ENCODE measurements around the gene DCAF8. TPM values are rescaled to one million over a fixed set of nuclear protein-coding genes. Genes with fewer than 3 reads are reported as not detected.

The DCAF8 gene
- total RNA-seq, 1 donor from 2014 or later = 287 TPM

DNA sequence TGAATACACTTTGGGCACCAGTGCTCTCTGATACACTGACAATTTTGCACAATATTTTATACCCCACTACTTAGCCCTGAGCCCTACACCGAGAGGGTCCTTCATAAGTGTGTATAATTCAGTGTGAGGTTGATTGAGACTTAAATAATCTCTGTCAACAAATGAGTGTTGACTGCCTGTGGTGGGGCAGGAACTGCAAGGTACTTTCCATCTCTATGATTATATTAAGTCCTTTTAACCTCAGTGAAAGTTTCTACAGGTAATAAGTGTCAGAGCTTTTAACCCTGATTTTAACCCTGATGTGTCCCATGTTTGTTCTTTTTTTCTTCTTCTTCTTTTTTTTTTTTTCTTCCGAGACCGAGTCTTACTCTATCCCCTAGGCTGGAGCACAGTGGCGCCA is 66.2 kb downstream of the DCAF8 start:
- H3K9me3 Mint-ChIP-seq = no peaks in the 10 kb centered on the region
- no peak overlapping the region for H3K27ac Mint-ChIP-seq
- peaks cover 3% of the 10 kb centered on the region for H3K4me1 Mint-ChIP-seq
- H3K27me3 Mint-ChIP-seq (ENCODE audit: low read depth) = no peaks in the 10 kb centered on the region
- H3K36me3 Mint-ChIP-seq = no peaks in the 10 kb centered on the region
- H3K4me3 Mint-ChIP-seq = no peak overlapping the region
- TF ChIP-seq, protein P1, sequence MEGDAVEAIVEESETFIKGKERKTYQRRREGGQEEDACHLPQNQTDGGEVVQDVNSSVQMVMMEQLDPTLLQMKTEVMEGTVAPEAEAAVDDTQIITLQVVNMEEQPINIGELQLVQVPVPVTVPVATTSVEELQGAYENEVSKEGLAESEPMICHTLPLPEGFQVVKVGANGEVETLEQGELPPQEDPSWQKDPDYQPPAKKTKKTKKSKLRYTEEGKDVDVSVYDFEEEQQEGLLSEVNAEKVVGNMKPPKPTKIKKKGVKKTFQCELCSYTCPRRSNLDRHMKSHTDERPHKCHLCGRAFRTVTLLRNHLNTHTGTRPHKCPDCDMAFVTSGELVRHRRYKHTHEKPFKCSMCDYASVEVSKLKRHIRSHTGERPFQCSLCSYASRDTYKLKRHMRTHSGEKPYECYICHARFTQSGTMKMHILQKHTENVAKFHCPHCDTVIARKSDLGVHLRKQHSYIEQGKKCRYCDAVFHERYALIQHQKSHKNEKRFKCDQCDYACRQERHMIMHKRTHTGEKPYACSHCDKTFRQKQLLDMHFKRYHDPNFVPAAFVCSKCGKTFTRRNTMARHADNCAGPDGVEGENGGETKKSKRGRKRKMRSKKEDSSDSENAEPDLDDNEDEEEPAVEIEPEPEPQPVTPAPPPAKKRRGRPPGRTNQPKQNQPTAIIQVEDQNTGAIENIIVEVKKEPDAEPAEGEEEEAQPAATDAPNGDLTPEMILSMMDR (IDR thresholded peaks at IDR 0.05; ENCODE audit: unreplicated experiment) = no peak
- DNase-seq (ENCODE audit: low spot score in 2 of 2, unreplicated experiment in 2 of 2) = no peak

- Mint-ChIP-seq H3K27ac (no peak overlapping the region), H3K27me3 (ENCODE audit: low read depth) (no peaks in the 10 kb centered on the region), H3K36me3 (no peaks in the 10 kb centered on the region), H3K4me3 (no peak overlapping the region), H3K4me1 (peaks cover 6% of the 10 kb centered on the region), H3K9me3 (no peaks in the 10 kb centered on the region)
- no peak for DNase-seq (ENCODE audit: low spot score in 2 of 2, unreplicated experiment in 2 of 2)
- TF ChIP-seq, protein P1 (IDR thresholded peaks at IDR 0.05; ENCODE audit: unreplicated experiment) = no peak
These were observed 67.7 kb downstream of the DCAF8 start for GRCh38 chr1:160194737-160195059.

DNA sequence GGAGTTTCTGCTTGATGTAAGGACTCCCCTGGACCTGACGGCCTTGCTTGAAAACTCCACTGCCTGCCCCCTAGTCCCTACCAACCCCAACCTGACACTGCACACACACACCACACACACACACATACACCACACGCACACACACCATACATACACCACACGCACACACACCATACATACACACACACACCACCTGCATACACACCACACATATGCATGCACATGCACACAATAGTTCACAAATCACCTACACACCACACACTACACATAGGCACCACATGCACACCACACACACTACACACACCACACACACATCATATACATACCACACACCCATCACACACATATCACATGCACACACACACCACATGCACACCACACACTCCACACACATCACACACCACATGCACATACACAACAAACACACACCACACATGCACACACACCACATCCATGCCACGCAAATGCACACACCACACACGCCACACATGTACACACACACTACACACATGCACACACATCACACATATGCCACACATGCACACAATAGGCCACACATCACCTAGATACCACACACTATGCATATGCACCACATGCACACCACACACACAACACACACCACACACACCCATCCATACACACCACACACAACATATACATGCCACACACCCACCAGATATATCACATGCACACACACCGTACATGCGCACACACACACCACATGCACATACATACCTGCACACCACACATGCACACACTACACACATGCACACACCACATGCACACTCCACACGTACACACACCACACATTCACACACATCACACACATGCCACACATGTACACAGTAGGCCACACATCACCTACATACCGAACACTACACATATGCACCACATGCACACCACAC is 68.3 kb downstream of the DCAF8 start:
- DNase-seq (ENCODE audit: low spot score in 2 of 2, unreplicated experiment in 2 of 2) = no peak
- TF ChIP-seq, protein P1 (IDR thresholded peaks at IDR 0.05; ENCODE audit: unreplicated experiment) = no peak
- no peaks in the 10 kb centered on the region for H3K36me3 Mint-ChIP-seq
- no peaks in the 10 kb centered on the region for H3K27me3 Mint-ChIP-seq (ENCODE audit: low read depth)
- no peaks in the 10 kb centered on the region for H3K9me3 Mint-ChIP-seq
- peaks cover 9% of the 10 kb centered on the region for H3K4me1 Mint-ChIP-seq
- H3K4me3 Mint-ChIP-seq = no peak overlapping the region
- no peak overlapping the region for H3K27ac Mint-ChIP-seq

- TF ChIP-seq, protein P1 (IDR thresholded peaks at IDR 0.05; ENCODE audit: unreplicated experiment) = peak; percentile 93
- Mint-ChIP-seq H3K4me1 (peaks cover 9% of the 10 kb centered on the region), H3K27ac (no peak overlapping the region), H3K9me3 (no peaks in the 10 kb centered on the region), H3K4me3 (no peak overlapping the region), H3K27me3 (ENCODE audit: low read depth) (no peaks in the 10 kb centered on the region), H3K36me3 (no peaks in the 10 kb centered on the region)
- peak; percentile 80 to 92 for DNase-seq (ENCODE audit: low spot score in 2 of 2, unreplicated experiment in 2 of 2)
These were observed 69.1 kb downstream of the DCAF8 start for GRCh38 chr1:160193091-160193819.

- Mint-ChIP-seq H3K27me3 (ENCODE audit: low read depth) (no peaks in the 10 kb centered on the region), H3K36me3 (no peaks in the 10 kb centered on the region), H3K4me1 (peaks cover 9% of the 10 kb centered on the region), H3K4me3 (no peak overlapping the region), H3K27ac (no peak overlapping the region), H3K9me3 (no peaks in the 10 kb centered on the region)
- no peak for DNase-seq (ENCODE audit: low spot score in 2 of 2, unreplicated experiment in 2 of 2)
- TF ChIP-seq, protein P1 (IDR thresholded peaks at IDR 0.05; ENCODE audit: unreplicated experiment) = no peak
These were observed 70.1 kb downstream of the DCAF8 start for GRCh38 chr1:160192234-160192633.

All from mesothelial cell of epicardium (in vitro differentiated cells).